Liver (tissue), 9 donors: ENCODE data around the gene NUDT22. TPM values are rescaled to one million over a fixed set of nuclear protein-coding genes. Genes with fewer than 3 reads are reported as not detected.

Experiments
- DNase-seq: peaks from one replicate; pipeline ENCODE4 v3.0.0-alpha.2; 2017; ENCODE audit warnings: low spot score
- H3K27ac ChIP-seq, 2 donors: one replicate each; pipeline ENCODE4 v1.7.0; 2013; ENCODE audit warnings: inconsistent platforms in 2 of 2, low read length in 2 of 2, control low read depth in 1 of 2, low read depth in 1 of 2, mild to moderate bottlenecking in 1 of 2
- H3K27me3 ChIP-seq, 4 donors: one replicate each; pipeline versions ENCODE4 v1.6.1 to v1.7.0; 2013; ENCODE audit warnings: low read length in 3 of 4, inconsistent platforms in 1 of 4, mild to moderate bottlenecking in 1 of 4, moderate library complexity in 1 of 4; ENCODE audit not compliant: control insufficient read depth in 4 of 4, insufficient read depth in 4 of 4
- H3K36me3 ChIP-seq, 4 donors: one replicate each; pipeline versions ENCODE4 v1.6.1 to v1.7.0; 2013; ENCODE audit warnings: low read length in 3 of 4, mild to moderate bottlenecking in 3 of 4, low read depth in 1 of 4, moderate library complexity in 1 of 4; ENCODE audit not compliant: control insufficient read depth in 4 of 4, insufficient read depth in 3 of 4
- H3K4me1 ChIP-seq, 4 donors: one replicate each; pipeline versions ENCODE4 v1.6.1 to v1.7.0; 2013; ENCODE audit warnings: low read length in 3 of 4, mild to moderate bottlenecking in 3 of 4, moderate library complexity in 1 of 4; ENCODE audit not compliant: control insufficient read depth in 4 of 4, insufficient read depth in 4 of 4
- H3K4me3 ChIP-seq, 3 donors: one replicate each; pipeline versions ENCODE4 v1.6.1 to v1.7.0; 2013; ENCODE audit warnings: low read length in 3 of 3, control low read depth in 1 of 3, low read depth in 1 of 3, mild to moderate bottlenecking in 1 of 3
- H3K9ac ChIP-seq, 2 donors: one replicate each; pipeline ENCODE4 v1.7.0; 2013; ENCODE audit warnings: low read length in 2 of 2, mild to moderate bottlenecking in 2 of 2, moderate library complexity in 2 of 2, control low read depth in 1 of 2, low read depth in 1 of 2
- H3K9me3 ChIP-seq, 4 donors: one replicate each; pipeline versions ENCODE4 v1.6.1 to v1.7.0; 2013; ENCODE audit warnings: low read length in 3 of 4; ENCODE audit not compliant: control insufficient read depth in 4 of 4
- ATF3 ChIP-seq: IDR thresholded peaks from 2 replicates; pipeline ENCODE4 v1.6.1; 2016; ENCODE audit warnings: antibody characterized with exemption
- CTCF ChIP-seq: fragments of 150-350 bp; IDR thresholded peaks from 2 replicates; pipeline ENCODE4 v1.5.1; 2017; ENCODE audit warnings: improper control_type of control experiment, low read depth, low read length; ENCODE audit not compliant: missing input control
- EGR1 ChIP-seq, 2 donors: IDR thresholded peaks; 2 replicates each; pipeline ENCODE4 v1.6.1; 2016 to 2018; ENCODE audit warnings: antibody characterized with exemption in 2 of 2, low read depth in 2 of 2
- FOXA1 ChIP-seq: IDR thresholded peaks from 2 replicates; pipeline ENCODE4 v1.6.1; 2016; ENCODE audit warnings: antibody characterized with exemption
- FOXA2 ChIP-seq: IDR thresholded peaks from 2 replicates; pipeline ENCODE4 v1.6.1; 2016; ENCODE audit warnings: antibody characterized with exemption
- GABPA ChIP-seq, 2 donors: IDR thresholded peaks in 1 of 2; conservative IDR thresholded peaks in 1 of 2; 2 replicates each; pipeline ENCODE4 v1.6.1; 2016; ENCODE audit warnings: antibody characterized with exemption in 2 of 2, mild to moderate bottlenecking in 1 of 2, moderate library complexity in 1 of 2
- HNF4A ChIP-seq, 2 donors: conservative IDR thresholded peaks; 2 replicates each; pipeline ENCODE4 v1.6.1; 2016; ENCODE audit warnings: antibody characterized with exemption in 2 of 2, mild to moderate bottlenecking in 2 of 2
- JUND ChIP-seq, 2 donors: IDR thresholded peaks; 2 replicates each; pipeline ENCODE4 v1.6.1; 2016; ENCODE audit warnings: antibody characterized with exemption in 2 of 2
- MAX ChIP-seq: IDR thresholded peaks from 2 replicates; pipeline ENCODE4 v1.6.1; 2016; ENCODE audit warnings: antibody characterized with exemption
- NR2F2 ChIP-seq: IDR thresholded peaks from 2 replicates; pipeline ENCODE4 v1.6.1; 2016; ENCODE audit warnings: antibody characterized with exemption
- RAD21 ChIP-seq, 2 donors: IDR thresholded peaks; 2 replicates each; pipeline ENCODE4 v1.6.1; 2016; ENCODE audit warnings: antibody characterized with exemption in 2 of 2, mild to moderate bottlenecking in 2 of 2
- REST ChIP-seq: IDR thresholded peaks from 2 replicates; pipeline ENCODE4 v1.6.1; 2016; ENCODE audit warnings: antibody characterized with exemption, mild to moderate bottlenecking
- RXRA ChIP-seq, 2 donors: IDR thresholded peaks; 2 replicates each; pipeline ENCODE4 v1.6.1; 2017 to 2018; ENCODE audit warnings: antibody characterized with exemption in 2 of 2, mild to moderate bottlenecking in 1 of 2
- SP1 ChIP-seq: IDR thresholded peaks from 2 replicates; pipeline ENCODE4 v1.6.1; 2018; ENCODE audit warnings: antibody characterized with exemption, mild to moderate bottlenecking
- YY1 ChIP-seq: IDR thresholded peaks from 2 replicates; pipeline ENCODE4 v1.6.1; 2016; ENCODE audit warnings: antibody characterized with exemption, mild to moderate bottlenecking
- ZBTB33 ChIP-seq: IDR thresholded peaks from 2 replicates; pipeline ENCODE4 v1.6.1; 2016; ENCODE audit warnings: antibody characterized with exemption
- WGBS: extraction: QIAGEN DNeasy Blood & Tissue Kit; methylation state at CpG from one replicate; pipeline ENCODE4 v1.1.7; 2013; 5-methylcytosine and 5-hydroxymethylcytosine counted together
- polyA plus RNA-seq, 2 donors: library from polyadenylated mRNA; stranded (reverse) in 1 of 2; unstranded in 1 of 2; fragments of 200-250 nt in 1 of 2; fragments of >200 nt in 1 of 2; fragmentation: Nextera tagmentation in 1 of 2; extraction: Ambion mirVana in 1 of 2; gene quantifications; one replicate each; pipeline versions ENCODE4 v1.2.1 to v1.2.3, GENCODE V29; 2013 to 2015
- total RNA-seq, 2 donors: library from RNA; depleted of rRNA; stranded (reverse); fragments of >200 nt; gene quantifications; one replicate each; pipeline ENCODE4 v1.2.3, GENCODE V29; 2014
- donor health status: healthy.
- donor health status: healthy.
- donor health status: healthy.
- donor health status: healthy.
- donor health status: healthy.

The NUDT22 gene
- total and polyA plus RNA-seq, 4 donors = 20.0 to 47.8 (median 41.2) TPM

- TF ChIP-seq NR2F2 = no peak
- TF ChIP-seq EGR1 (IDR thresholded peaks at IDR 0.05; ENCODE audit: low read depth in 2 of 2) = no peak
- TF ChIP-seq RXRA (IDR thresholded peaks at IDR 0.05) = no peak
- TF ChIP-seq MAX = no peak
- TF ChIP-seq CTCF = no peak
- no peak for TF ChIP-seq SP1
- TF ChIP-seq FOXA1 = no peak
- no peak for TF ChIP-seq REST
- no peak for TF ChIP-seq HNF4A (conservative IDR thresholded peaks at IDR 0.05)
- no peak for TF ChIP-seq YY1
- H3K36me3 ChIP-seq = peaks cover 17 to 49% (median 40%) of the 10 kb centered on the region in 4 donors
Observed at GRCh38 chr11:64192434-64192833, 33.6 kb upstream of the NUDT22 start.

GRCh38 chr11:64196626-64197025 lies 29.4 kb upstream of the NUDT22 start:
- no peak overlapping the region for H3K4me3 ChIP-seq
- no peak for DNase-seq
- H3K9me3 ChIP-seq = no peaks in the 10 kb centered on the region
- WGBS = 90% methylated on average over 9 of the region's 9 CpGs
- H3K27me3 ChIP-seq = no peaks in the 10 kb centered on the region
- H3K9ac ChIP-seq = no peak overlapping the region
- no peak for TF ChIP-seq JUND (IDR thresholded peaks at IDR 0.05)
- peaks cover 0 to 6% (median 0%) of the 10 kb centered on the region in 4 donors for H3K4me1 ChIP-seq
- H3K27ac ChIP-seq = no peak overlapping the region
- peaks cover 21 to 70% (median 62%) of the 10 kb centered on the region in 4 donors for H3K36me3 ChIP-seq

More at GRCh38 chr11:64192434-64192833, 33.6 kb upstream of the NUDT22 start:
- Histone ChIP-seq H3K27ac (no peak overlapping the region), H3K9ac (no peak overlapping the region), H3K9me3 (no peaks in the 10 kb centered on the region), H3K4me1 (peaks cover 0 to 12% (median 9%) of the 10 kb centered on the region in 4 donors), H3K27me3 (no peaks in the 10 kb centered on the region), H3K4me3 (no peak overlapping the region)
- 94% methylated on average over 5 of the region's 5 CpGs for WGBS
- DNase-seq = no peak

- Histone ChIP-seq H3K4me3 (no peak overlapping the region), H3K27ac (no peak overlapping the region), H3K27me3 (no peaks in the 10 kb centered on the region), H3K9me3 (no peaks in the 10 kb centered on the region), H3K36me3 (peaks cover 24 to 77% (median 68%) of the 10 kb centered on the region in 4 donors), H3K4me1 (peaks cover 0 to 6% (median 0%) of the 10 kb centered on the region in 4 donors), H3K9ac (no peak overlapping the region)
- DNase-seq = no peak
- 94% methylated on average over 2 of the region's 2 CpGs for WGBS
- TF ChIP-seq NR2F2 = no peak
- TF ChIP-seq ATF3 = no peak
- no peak for TF ChIP-seq EGR1 (IDR thresholded peaks at IDR 0.05; ENCODE audit: low read depth in 2 of 2)
- no peak for TF ChIP-seq JUND (IDR thresholded peaks at IDR 0.05)
- TF ChIP-seq ZBTB33 = no peak
- no peak for TF ChIP-seq GABPA (IDR thresholded peaks at IDR 0.05 in 1 of 2, conservative IDR thresholded peaks at IDR 0.05 in 1 of 2)
- TF ChIP-seq RAD21 (IDR thresholded peaks at IDR 0.05) = no peak
- TF ChIP-seq HNF4A (conservative IDR thresholded peaks at IDR 0.05) = no peak
- no peak for TF ChIP-seq SP1
- no peak for TF ChIP-seq REST
- no peak for TF ChIP-seq FOXA2
Observed at GRCh38 chr11:64198511-64198910, 27.6 kb upstream of the NUDT22 start.
